OCI-LY7 (cell line): Measurements from ENCODE around the gene P3H1. TPM values are rescaled to one million over a fixed set of nuclear protein-coding genes. Genes with fewer than 3 reads are reported as not detected.

Experiments used
- BruUV-seq: library from RNA; stranded (reverse); fragments of 400-500 nt; replicated peaks from 2 replicates; lab custom pipeline; 2021; lab: Mats Ljungman, UMichigan
- CTCF ChIA-PET: fragments of 300-600 bp; sonication (Branson Sonifier 250); formaldehyde crosslinking; loops from one replicate; lab custom pipeline; 2022; ENCODE audit warnings: antibody characterized with exemption; ENCODE audit not compliant: unreplicated experiment; lab: Charles Lee
- POLR2A ChIA-PET: fragments of 300-600 bp; sonication (Branson Sonifier 250); formaldehyde crosslinking; loops from one replicate; lab custom pipeline; 2022; ENCODE audit warnings: antibody characterized with exemption; lab: Charles Lee
- DNase-seq: peaks from one replicate; pipeline ENCODE4 v3.0.0-alpha.2; 2015; ENCODE audit warnings: low spot score
- H2AFZ ChIP-seq: fragments of 200-600 bp; sonication (generic), shearing (Covaris generic); 2 replicates; pipeline ENCODE4 v1.6.1; 2014; ENCODE audit warnings: mild to moderate bottlenecking, antibody characterized with exemption, low read length, moderate library complexity
- H3K27ac ChIP-seq: fragments of 200-600 bp; sonication (generic); 2 replicates; pipeline ENCODE4 v1.5.1; 2014; ENCODE audit warnings: mixed run types, low read depth, mild to moderate bottlenecking, moderate library complexity, low read length, inconsistent platforms; ENCODE audit not compliant: poor library complexity, severe bottlenecking
- H3K36me3 ChIP-seq: fragments of 200-600 bp; sonication (generic); 2 replicates; pipeline ENCODE4 v1.6.1; 2014; ENCODE audit warnings: mild to moderate bottlenecking, antibody characterized with exemption, low read length, moderate library complexity, mixed read lengths; ENCODE audit not compliant: insufficient read depth
- H3K4me1 ChIP-seq: fragments of 200-600 bp; sonication (generic); 2 replicates; pipeline ENCODE4 v1.5.1; 2014; ENCODE audit warnings: mild to moderate bottlenecking, low read length; ENCODE audit not compliant: insufficient read depth, poor library complexity, severe bottlenecking
- H3K4me2 ChIP-seq: fragments of 200-600 bp; sonication (generic); 2 replicates; pipeline ENCODE4 v1.6.1; 2014; ENCODE audit warnings: mild to moderate bottlenecking, low read length
- H3K4me3 ChIP-seq: fragments of 200-600 bp; sonication (generic); 2 replicates; pipeline ENCODE4 v1.5.1; 2014; ENCODE audit warnings: mild to moderate bottlenecking, low read depth, low read length; ENCODE audit not compliant: poor library complexity, severe bottlenecking
- H3K79me2 ChIP-seq: fragments of 200-600 bp; sonication (generic); 2 replicates; pipeline ENCODE4 v1.6.1; 2016; ENCODE audit warnings: low read depth, mild to moderate bottlenecking, low read length, moderate library complexity, mixed read lengths; ENCODE audit not compliant: insufficient read depth
- H3K9me2 ChIP-seq: fragments of 200-600 bp; sonication (generic); 2 replicates; pipeline ENCODE4 v1.6.1; 2016; ENCODE audit warnings: mild to moderate bottlenecking, low read length, mixed read lengths; ENCODE audit not compliant: insufficient read depth
- H3K9me3 ChIP-seq: fragments of 200-600 bp; sonication (generic); 2 replicates; pipeline ENCODE4 v1.6.1; 2014; ENCODE audit warnings: mild to moderate bottlenecking, mixed run types, low read length, mixed read lengths
- H4K20me1 ChIP-seq: fragments of 200-600 bp; sonication (generic); 2 replicates; pipeline ENCODE4 v1.6.1; 2014; ENCODE audit warnings: mild to moderate bottlenecking, antibody characterized with exemption, low read length, moderate library complexity, mixed read lengths; ENCODE audit not compliant: insufficient read depth
- CTCF ChIP-seq: fragments of 200-600 bp; sonication (generic); conservative IDR thresholded peaks from 2 replicates; pipeline ENCODE4 v1.5.1; 2014; ENCODE audit warnings: mild to moderate bottlenecking, antibody characterized with exemption, low read length, moderate library complexity, mixed read lengths
- EZH2phosphoT487 ChIP-seq: fragments of 200-600 bp; sonication (generic); IDR thresholded peaks from 2 replicates; pipeline ENCODE4 v1.6.1; 2018; ENCODE audit warnings: low read depth, borderline replicate concordance, mild to moderate bottlenecking, mixed run types, antibody characterized with exemption, low read length, moderate library complexity, mixed read lengths
- intact Hi-C: fragments of 100-400 bp; cut with micrococcal nuclease; formaldehyde crosslinking; loops from one replicate; pipeline ENCODE4 v1.10.0; 2022; ENCODE audit not compliant: unreplicated experiment
- total RNA-seq, 2 experiments: library from RNA; depleted of rRNA in 1 of 2; stranded (reverse); fragments of >200 nt in 1 of 2; shearing (Covaris generic) in 1 of 2; gene quantifications; 2 replicates each; pipeline ENCODE4 v1.2.3, GENCODE V29; 2014 to 2022

The P3H1 gene
- total RNA-seq, 2 experiments from 2014 or later = 39.0 to 45.7 TPM

- Histone ChIP-seq H3K9me2 (no peaks in the 10 kb centered on the region), H2AFZ (no peak overlapping the region), H3K4me1 (no peaks in the 10 kb centered on the region), H3K4me2 (no peak overlapping the region), H4K20me1 (no peaks in the 10 kb centered on the region), H3K79me2 (no peaks in the 10 kb centered on the region; the same call in 1 of the 2 replicates), H3K9me3 (no peaks in the 10 kb centered on the region), H3K4me3 (no peak overlapping the region), H3K36me3 (peaks cover 84% of the 10 kb centered on the region), H3K27ac (no peak overlapping the region)
- ChIA-PET POLR2A (interaction anchor here (0.7 kb wide), 1 partner anchor 11 kb away, joined by 3 read pairs; the partner anchor contains the start of genes C1orf50 and P3H1), CTCF (no interaction called here)
- intact Hi-C loops = loop anchor here (1.0 to 2.0 kb wide), 2 partner anchors 135 to 295 kb away; no protein-coding TSS in a partner anchor
- DNase-seq = peak; percentile 57
- no TSS peak for BruUV-seq
- TF ChIP-seq CTCF = peak; percentile 87
- no peak for TF ChIP-seq EZH2phosphoT487
Observed at GRCh38 chr1:42777852-42778251, 11.0 kb upstream of the P3H1 start.

- CTCF ChIA-PET = interaction anchor here (1.1 kb wide), 1 partner anchor 147 kb away, joined by 3 read pairs; no protein-coding TSS in a partner anchor
Observed at GRCh38 chr1:42776502-42776901, 9.7 kb upstream of the P3H1 start.

GRCh38 chr1:42774928-42775526 is 8.2 kb upstream of the P3H1 start:
- no peak overlapping the region for H3K4me2 ChIP-seq
- intact Hi-C loops = no loop called here
- H3K4me1 ChIP-seq = no peaks in the 10 kb centered on the region
- no peaks in the 10 kb centered on the region for H3K9me3 ChIP-seq
- no TSS peak for BruUV-seq
- H3K4me3 ChIP-seq = no peak overlapping the region
- no peaks in the 10 kb centered on the region for H3K9me2 ChIP-seq
- H3K27ac ChIP-seq = no peak overlapping the region
- H3K36me3 ChIP-seq = peaks cover 79% of the 10 kb centered on the region
- DNase-seq = no peak
- H2AFZ ChIP-seq = no peak overlapping the region
- no peaks in the 10 kb centered on the region for H4K20me1 ChIP-seq
- TF ChIP-seq CTCF (no peak), EZH2phosphoT487 (no peak)
- H3K79me2 ChIP-seq = peaks cover 14% of the 10 kb centered on the region
- POLR2A ChIA-PET = no interaction called here
- CTCF ChIA-PET = no interaction called here

More at GRCh38 chr1:42776502-42776901, 9.7 kb upstream of the P3H1 start:
- TF ChIP-seq EZH2phosphoT487 = no peak
- Histone ChIP-seq H2AFZ (no peak overlapping the region), H3K9me2 (no peaks in the 10 kb centered on the region), H3K27ac (no peak overlapping the region), H3K79me2 (peaks cover 1% of the 10 kb centered on the region; the same call in 1 of the 2 replicates), H3K4me3 (no peak overlapping the region), H3K9me3 (no peaks in the 10 kb centered on the region), H3K4me2 (no peak overlapping the region), H4K20me1 (no peaks in the 10 kb centered on the region), H3K4me1 (no peaks in the 10 kb centered on the region), H3K36me3 (peaks cover 81% of the 10 kb centered on the region)
- no TSS peak for BruUV-seq
- intact Hi-C loops = no loop called here
- no peak for DNase-seq
- POLR2A ChIA-PET = no interaction called here
